KMS-11 (cell line): ENCODE data around the gene PTPRK.

Source experiments
- H2AFZ ChIP-seq: fragments of 200-600 bp; sonication (generic); 2 replicates; pipeline ENCODE4 v1.6.1; 2016; ENCODE audit warnings: antibody characterized with exemption, mixed run types, low read depth
- H3K27ac ChIP-seq: fragments of 200-600 bp; sonication (generic); 2 replicates; pipeline ENCODE4 v1.6.1; 2016; ENCODE audit warnings: mild to moderate bottlenecking, mixed run types
- H3K27me3 ChIP-seq: fragments of 200-600 bp; sonication (generic); 2 replicates; pipeline ENCODE4 v1.6.1; 2017; ENCODE audit warnings: mild to moderate bottlenecking, low read depth, mixed run types, moderate library complexity; ENCODE audit not compliant: insufficient read depth
- H3K36me3 ChIP-seq: fragments of 200-600 bp; sonication (generic); 2 replicates; pipeline ENCODE4 v1.6.1; 2017; ENCODE audit warnings: mild to moderate bottlenecking, mixed run types; ENCODE audit not compliant: insufficient read depth
- H3K4me1 ChIP-seq: fragments of 200-600 bp; sonication (generic); 2 replicates; pipeline ENCODE4 v1.6.1; 2016; ENCODE audit warnings: mild to moderate bottlenecking, low read depth, mixed run types; ENCODE audit not compliant: poor library complexity, severe bottlenecking
- H3K4me2 ChIP-seq: fragments of 200-600 bp; sonication (generic); 2 replicates; pipeline ENCODE4 v1.7.0; 2016; ENCODE audit warnings: mild to moderate bottlenecking, mixed run types
- H3K4me3 ChIP-seq: fragments of 200-600 bp; sonication (generic); IDR thresholded peaks from 2 replicates; pipeline ENCODE4 v1.6.1; 2017; ENCODE audit warnings: low read depth, low read length, mixed read lengths; ENCODE audit not compliant: insufficient read depth
- H3K79me2 ChIP-seq: fragments of 200-600 bp; sonication (generic); 2 replicates; pipeline ENCODE4 v1.6.1; 2016; ENCODE audit warnings: low read depth, mixed run types; ENCODE audit not compliant: insufficient read depth
- H3K9ac ChIP-seq: fragments of 200-600 bp; sonication (generic); 2 replicates; pipeline ENCODE4 v1.6.1; 2016; ENCODE audit warnings: mild to moderate bottlenecking, mixed run types
- H4K20me1 ChIP-seq: fragments of 200-600 bp; sonication (generic); 2 replicates; pipeline ENCODE4 v1.6.1; 2016; ENCODE audit warnings: mild to moderate bottlenecking, mixed run types; ENCODE audit not compliant: insufficient read depth
- CTCF ChIP-seq: fragments of 200-600 bp; sonication (generic); conservative IDR thresholded peaks from 2 replicates; pipeline ENCODE4 v1.6.1; 2017; ENCODE audit warnings: low read depth, mild to moderate bottlenecking, antibody characterized with exemption, low read length, moderate library complexity, mixed read lengths

PTPRK gene

GRCh38 chr6:128361378-128361777, 159.0 kb downstream of the PTPRK start:
- Histone ChIP-seq H3K79me2 (no peaks in the 10 kb centered on the region), H3K9ac (no peak overlapping the region), H3K27ac (no peak overlapping the region), H3K36me3 (no peaks in the 10 kb centered on the region), H4K20me1 (no peaks in the 10 kb centered on the region), H3K27me3 (no peaks in the 10 kb centered on the region), H3K4me3 (no peak overlapping the region), H3K4me1 (peaks cover 7% of the 10 kb centered on the region), H3K4me2 (no peak overlapping the region), H2AFZ (no peak overlapping the region)
- no peak for TF ChIP-seq CTCF

GRCh38 chr6:128358244-128358776, 162.1 kb downstream of the PTPRK start:
- no peaks in the 10 kb centered on the region for H3K79me2 ChIP-seq
- H4K20me1 ChIP-seq = no peaks in the 10 kb centered on the region
- H3K9ac ChIP-seq = no peak overlapping the region
- TF ChIP-seq CTCF = no peak
- no peak overlapping the region for H3K4me2 ChIP-seq
- no peaks in the 10 kb centered on the region for H3K27me3 ChIP-seq
- no peak overlapping the region for H3K27ac ChIP-seq
- no peak overlapping the region for H2AFZ ChIP-seq
- H3K36me3 ChIP-seq = no peaks in the 10 kb centered on the region
- H3K4me1 ChIP-seq = peaks cover 7% of the 10 kb centered on the region
- no peak overlapping the region for H3K4me3 ChIP-seq

GRCh38 chr6:128357392-128358130, 162.8 kb downstream of the PTPRK start:
- Histone ChIP-seq H3K36me3 (no peaks in the 10 kb centered on the region), H2AFZ (no peak overlapping the region), H3K4me3 (no peak overlapping the region), H3K4me2 (no peak overlapping the region), H3K9ac (no peak overlapping the region), H3K27me3 (no peaks in the 10 kb centered on the region), H3K27ac (no peak overlapping the region), H3K79me2 (no peaks in the 10 kb centered on the region), H3K4me1 (peaks cover 7% of the 10 kb centered on the region), H4K20me1 (no peaks in the 10 kb centered on the region)
- TF ChIP-seq CTCF = no peak

GRCh38 chr6:128352366-128352765, 168.0 kb downstream of the PTPRK start:
- Histone ChIP-seq H3K27ac (no peak overlapping the region), H4K20me1 (no peaks in the 10 kb centered on the region), H3K36me3 (no peaks in the 10 kb centered on the region), H3K79me2 (no peaks in the 10 kb centered on the region), H3K4me1 (no peaks in the 10 kb centered on the region), H2AFZ (no peak overlapping the region), H3K9ac (no peak overlapping the region), H3K4me2 (no peak overlapping the region), H3K4me3 (no peak overlapping the region), H3K27me3 (no peaks in the 10 kb centered on the region)
- TF ChIP-seq CTCF = no peak
